Astrocyte of the cerebellum (primary cell): ENCODE data around the gene CCNB1.

Experiments used
- DNase-seq: peaks from one replicate; pipeline ENCODE4 v3.0.0-alpha.2; 2011; ENCODE audit warnings: low read depth
- H3K4me3 ChIP-seq: 2 replicates; pipeline ENCODE4 v1.5.1; 2011; ENCODE audit warnings: mild to moderate bottlenecking, low read depth, low read length, moderate library complexity
- CTCF ChIP-seq: IDR thresholded peaks from 2 replicates; pipeline ENCODE4 v1.5.1; 2012; ENCODE audit warnings: low read length, low read depth, moderate library complexity, mild to moderate bottlenecking; ENCODE audit errors: missing control alignments
- in situ Hi-C: cut with HindIII; loops from 2 replicates; pipeline ENCODE4 v1.10.0; 2017; ENCODE audit warnings: low sequenced_read_pairs

CCNB1 gene

DNA sequence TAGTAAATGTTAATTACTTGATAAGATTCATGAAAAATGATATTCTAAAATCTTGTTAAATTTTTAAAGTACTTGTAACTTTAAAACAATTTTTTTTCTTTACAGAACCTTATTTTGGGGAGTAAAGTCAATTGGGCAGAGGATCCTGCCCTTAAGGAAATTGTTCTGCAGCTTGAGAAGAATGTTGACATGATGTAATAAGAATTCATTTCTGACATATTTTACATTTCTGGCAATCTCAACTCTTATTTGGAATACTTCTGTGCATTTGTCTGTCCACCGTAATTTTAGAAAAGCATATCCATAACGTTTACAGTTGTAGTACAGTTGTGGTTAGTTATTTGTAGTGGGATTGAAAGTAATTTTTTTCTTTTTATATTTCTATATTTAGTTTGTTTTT, 42.7 kb downstream of the CCNB1 start:
- no peak for DNase-seq
- in situ Hi-C loops: no loop called here

DNA sequence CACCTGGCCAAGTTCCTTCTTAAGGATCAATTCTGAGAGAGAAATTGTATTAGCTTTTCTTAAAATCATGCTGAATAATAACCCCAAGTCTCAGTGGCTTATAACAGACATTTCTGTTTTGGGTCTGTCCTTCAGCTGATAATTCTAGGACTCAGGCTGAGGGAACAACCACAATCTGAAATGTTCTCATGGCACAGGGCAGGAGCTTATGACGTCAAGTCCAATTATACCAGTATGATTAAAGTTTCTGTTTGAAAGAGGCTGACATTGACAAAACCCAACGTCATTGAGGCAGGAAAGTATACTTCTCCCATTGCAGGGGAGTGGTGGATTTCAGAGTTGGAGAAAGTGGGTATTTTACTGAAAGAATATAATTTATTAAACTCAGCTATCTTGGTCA, 44.2 kb downstream of the CCNB1 start:
- TF ChIP-seq CTCF: no peak
- in situ Hi-C loops: no loop called here
- no peak for DNase-seq
- no peak overlapping the region for H3K4me3 ChIP-seq

More for the DNA sequence above, 42.7 kb downstream of the CCNB1 start:
- TF ChIP-seq CTCF: no peak
- no peak overlapping the region for H3K4me3 ChIP-seq

DNA sequence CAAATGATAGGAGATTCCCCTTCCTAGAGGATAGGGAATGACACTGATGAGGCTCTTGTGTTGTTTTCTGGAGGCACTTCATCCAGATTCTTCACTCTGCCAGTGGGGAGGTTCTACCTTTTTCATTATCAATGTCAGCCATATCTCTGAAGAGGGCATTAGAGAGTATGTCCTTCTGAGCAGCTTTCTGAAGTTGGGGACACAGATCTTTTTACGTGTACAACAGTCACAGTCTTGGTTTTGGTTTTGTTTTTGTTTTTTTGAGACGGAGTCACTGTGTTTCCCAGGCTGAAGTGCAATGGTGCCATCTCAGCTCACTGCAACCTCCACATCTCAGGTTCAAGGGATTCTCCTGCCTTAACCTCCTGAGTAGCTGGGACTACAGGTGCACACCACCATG, 45.1 kb downstream of the CCNB1 start:
- H3K4me3 ChIP-seq: no peak overlapping the region
- in situ Hi-C loops: no loop called here
- no peak for TF ChIP-seq CTCF
- no peak for DNase-seq

GRCh38 chr5:69213513-69214215, 46.7 kb downstream of the CCNB1 start:
- no peak for TF ChIP-seq CTCF
- H3K4me3 ChIP-seq: no peak overlapping the region
- in situ Hi-C loops: no loop called here
- no peak for DNase-seq

DNA sequence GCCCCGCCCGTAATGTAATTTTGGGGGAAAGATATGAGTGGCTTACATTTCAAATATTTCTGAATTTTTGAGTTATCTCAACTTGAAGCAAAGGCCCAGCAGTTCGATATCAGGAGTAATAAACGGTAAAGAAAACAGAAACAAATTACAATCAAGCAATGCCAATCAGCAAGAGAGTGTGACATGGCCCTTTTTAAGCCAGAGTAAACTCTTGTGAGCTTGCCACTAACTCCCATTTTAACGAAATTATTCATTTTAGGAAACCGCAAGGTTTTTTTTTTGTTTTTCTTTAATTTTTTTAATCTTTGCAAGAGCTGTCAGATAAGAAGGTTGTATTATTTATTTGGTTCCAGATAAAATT, 50.2 kb downstream of the CCNB1 start:
- peak overlapping the region; percentile 86 for H3K4me3 ChIP-seq
- TF ChIP-seq CTCF: no peak
- DNase-seq: no peak

GRCh38 chr5:69217548-69218526, 50.9 kb downstream of the CCNB1 start:
- peak; percentile 76 for DNase-seq
- in situ Hi-C loops: no loop called here
- peak overlapping the region; percentile 86 for H3K4me3 ChIP-seq
- no peak for TF ChIP-seq CTCF

More for the DNA sequence above, 50.2 kb downstream of the CCNB1 start:
- in situ Hi-C loops: no loop called here
